ENCODE results near the gene ANO1. TPM values are rescaled to one million over a fixed set of nuclear protein-coding genes. Genes with fewer than 3 reads are reported as not detected.

ANO1 gene
- total and polyA plus RNA-seq, 2 donors: 10.4 to 15.0 TPM

DNA sequence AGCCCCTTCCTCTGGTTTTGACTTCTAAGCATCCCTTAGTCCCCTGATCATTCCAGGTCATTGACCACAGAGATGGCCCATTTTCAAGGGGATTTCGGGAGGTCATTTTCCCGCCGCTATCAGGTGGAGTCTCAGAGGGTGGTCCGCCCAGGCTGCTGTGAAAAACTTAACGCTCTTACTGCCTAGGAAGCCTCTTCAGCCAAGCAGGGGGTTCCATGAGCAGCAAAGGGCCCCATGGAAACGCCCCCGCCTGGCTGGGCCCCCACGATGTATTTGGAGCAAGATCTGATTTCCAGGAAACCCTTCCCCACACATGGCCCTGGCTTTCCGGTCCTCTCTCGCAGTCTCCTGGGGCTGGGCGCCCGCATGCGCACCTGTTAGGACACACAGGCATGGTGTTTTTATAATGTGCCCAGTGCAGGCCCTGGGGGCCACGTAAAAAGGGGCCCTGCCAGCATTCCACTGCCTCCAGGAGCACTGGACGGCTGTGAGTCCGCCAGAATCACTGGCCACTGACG lies 32.5 kb downstream of the ANO1 start:
- 82% methylated on average over 17 of the region's 17 CpGs for WGBS
- no peak for DNase-seq (ENCODE audit: extremely low spot score)
- H3K36me3 ChIP-seq (ENCODE audit: insufficient read depth): no peaks in the 10 kb centered on the region
- H3K4me3 ChIP-seq (ENCODE audit: low read depth, low read length): no peak overlapping the region
- no peaks in the 10 kb centered on the region for H3K4me1 ChIP-seq (ENCODE audit: insufficient read depth)
- H3K27ac ChIP-seq (ENCODE audit: low read depth): no peak overlapping the region

GRCh38 chr11:70111269-70112016 lies 33.3 kb downstream of the ANO1 start:
- no peak for DNase-seq (ENCODE audit: extremely low spot score)
- H3K4me1 ChIP-seq (ENCODE audit: insufficient read depth): no peaks in the 10 kb centered on the region

DNA sequence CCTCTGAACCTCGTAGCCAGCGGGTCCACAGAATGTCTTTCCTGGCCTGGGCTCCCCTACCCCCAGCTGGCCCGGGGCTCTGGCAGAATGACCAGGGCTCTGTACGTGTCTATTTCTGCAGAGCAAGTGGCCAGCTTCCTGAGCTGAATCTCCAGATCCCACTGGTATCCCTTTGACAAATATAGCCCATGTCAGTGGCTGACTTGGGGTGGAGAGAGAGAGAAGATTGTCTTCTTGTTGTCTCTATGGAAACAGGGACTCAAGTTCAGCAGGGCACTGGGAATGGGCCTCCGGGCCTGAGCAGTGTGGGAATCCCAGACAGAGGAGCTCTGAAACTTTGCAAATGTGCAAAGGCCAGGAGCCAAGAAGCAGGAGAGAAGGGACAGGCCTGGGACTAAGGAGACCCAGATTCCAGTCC lies 33.9 kb downstream of the ANO1 start:
- Histone ChIP-seq H3K27ac (ENCODE audit: low read depth) (no peak overlapping the region), H3K36me3 (ENCODE audit: insufficient read depth) (no peaks in the 10 kb centered on the region), H3K4me1 (ENCODE audit: insufficient read depth) (no peaks in the 10 kb centered on the region), H3K4me3 (ENCODE audit: low read depth, low read length) (no peak overlapping the region)
- WGBS: 35% methylated on average over 5 of the region's 5 CpGs
- DNase-seq (ENCODE audit: extremely low spot score): no peak

More at GRCh38 chr11:70111269-70112016, 33.3 kb downstream of the ANO1 start:
- H3K4me3 ChIP-seq (ENCODE audit: low read depth, low read length): no peak overlapping the region
- WGBS: 56% methylated on average over 29 of the region's 29 CpGs
- H3K27ac ChIP-seq (ENCODE audit: low read depth): no peak overlapping the region
- H3K36me3 ChIP-seq (ENCODE audit: insufficient read depth): no peaks in the 10 kb centered on the region

- no peak for DNase-seq (ENCODE audit: extremely low spot score)
- Histone ChIP-seq H3K4me1 (ENCODE audit: insufficient read depth) (no peaks in the 10 kb centered on the region), H3K27ac (ENCODE audit: low read depth) (no peak overlapping the region), H3K36me3 (ENCODE audit: insufficient read depth) (no peaks in the 10 kb centered on the region), H3K4me3 (ENCODE audit: low read depth, low read length) (no peak overlapping the region)
- WGBS: 92% methylated on average over 5 of the region's 5 CpGs
Measured at GRCh38 chr11:70113801-70114200, 35.7 kb downstream of the ANO1 start.

- 94% methylated on average over 8 of the region's 8 CpGs for WGBS
- H3K27ac ChIP-seq (ENCODE audit: low read depth): no peak overlapping the region
Measured at GRCh38 chr11:70115778-70116177, 37.7 kb downstream of the ANO1 start.

GRCh38 chr11:70116386-70117065 lies 38.4 kb downstream of the ANO1 start:
- no peak for DNase-seq (ENCODE audit: extremely low spot score)
- Histone ChIP-seq H3K36me3 (ENCODE audit: insufficient read depth) (no peaks in the 10 kb centered on the region), H3K27ac (ENCODE audit: low read depth) (no peak overlapping the region), H3K4me3 (ENCODE audit: low read depth, low read length) (no peak overlapping the region), H3K4me1 (ENCODE audit: insufficient read depth) (no peaks in the 10 kb centered on the region)
- 93% methylated on average over 19 of the region's 19 CpGs for WGBS

More at GRCh38 chr11:70115778-70116177, 37.7 kb downstream of the ANO1 start:
- no peak overlapping the region for H3K4me3 ChIP-seq (ENCODE audit: low read depth, low read length)
- H3K4me1 ChIP-seq (ENCODE audit: insufficient read depth): no peaks in the 10 kb centered on the region
- DNase-seq (ENCODE audit: extremely low spot score): no peak
- H3K36me3 ChIP-seq (ENCODE audit: insufficient read depth): no peaks in the 10 kb centered on the region

DNA sequence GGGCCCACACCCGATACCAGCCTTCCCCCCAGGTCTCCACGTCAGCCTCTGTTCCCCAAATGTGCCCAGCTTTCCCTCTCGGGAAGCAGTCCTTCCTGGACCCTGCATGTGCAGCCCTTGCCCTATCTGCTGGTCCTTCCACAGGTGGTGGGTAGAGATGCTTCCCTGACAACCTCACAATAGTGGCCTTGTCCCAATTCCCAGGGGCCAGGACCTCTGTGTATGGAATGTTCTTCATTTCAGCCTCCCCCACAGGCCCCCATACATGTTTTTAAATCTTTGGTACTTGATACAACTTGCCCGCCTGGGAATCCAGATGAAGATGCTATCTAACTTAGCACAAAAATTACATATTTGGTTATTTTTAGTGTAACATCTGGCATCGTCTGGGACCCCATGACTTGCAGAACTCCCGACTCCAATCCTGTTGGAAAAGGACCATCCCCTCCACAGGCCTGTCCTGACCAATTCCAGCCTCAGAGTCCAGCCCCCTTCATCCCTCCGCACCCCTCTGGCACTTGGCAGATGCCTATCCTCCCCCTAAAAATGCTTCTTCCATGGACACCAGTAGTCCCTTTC lies 39.5 kb downstream of the ANO1 start:
- no peaks in the 10 kb centered on the region for H3K36me3 ChIP-seq (ENCODE audit: insufficient read depth)
- H3K4me1 ChIP-seq (ENCODE audit: insufficient read depth): no peaks in the 10 kb centered on the region
- no peak overlapping the region for H3K27ac ChIP-seq (ENCODE audit: low read depth)
- no peak for DNase-seq (ENCODE audit: extremely low spot score)
- H3K4me3 ChIP-seq (ENCODE audit: low read depth, low read length): no peak overlapping the region
- WGBS: 80% methylated on average over 7 of the region's 7 CpGs

DNA sequence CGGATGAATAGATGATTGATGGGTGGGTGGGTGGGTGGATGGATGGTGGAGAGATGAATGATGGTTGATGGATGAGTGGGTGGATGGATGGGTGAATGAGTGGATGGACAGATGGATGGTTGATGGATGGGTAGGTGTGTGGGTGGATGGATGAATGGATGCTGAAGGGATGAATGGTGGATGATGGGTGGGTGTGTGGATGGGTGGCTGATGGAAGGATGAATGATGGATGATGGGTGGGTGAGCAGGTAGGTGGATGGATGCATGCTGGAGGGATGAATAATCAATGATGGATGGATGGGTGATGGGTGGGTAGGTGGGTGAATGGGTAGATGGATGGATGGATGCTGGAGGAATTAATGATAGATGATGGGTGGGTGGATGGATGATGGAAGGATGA lies 40.5 kb downstream of the ANO1 start:
- 96% methylated on average over 1 of the region's 1 CpG for WGBS
- DNase-seq (ENCODE audit: extremely low spot score): no peak
- H3K27ac ChIP-seq (ENCODE audit: low read depth): no peak overlapping the region
- H3K4me3 ChIP-seq (ENCODE audit: low read depth, low read length): no peak overlapping the region
- no peaks in the 10 kb centered on the region for H3K36me3 ChIP-seq (ENCODE audit: insufficient read depth)
- no peaks in the 10 kb centered on the region for H3K4me1 ChIP-seq (ENCODE audit: insufficient read depth)

GRCh38 chr11:70119502-70119901 lies 41.4 kb downstream of the ANO1 start:
- Histone ChIP-seq H3K36me3 (ENCODE audit: insufficient read depth) (no peaks in the 10 kb centered on the region), H3K27ac (ENCODE audit: low read depth) (no peak overlapping the region), H3K4me1 (ENCODE audit: insufficient read depth) (no peaks in the 10 kb centered on the region), H3K4me3 (ENCODE audit: low read depth, low read length) (no peak overlapping the region)
- no peak for DNase-seq (ENCODE audit: extremely low spot score)
- WGBS: 97% methylated on average over 2 of the region's 2 CpGs

DNA sequence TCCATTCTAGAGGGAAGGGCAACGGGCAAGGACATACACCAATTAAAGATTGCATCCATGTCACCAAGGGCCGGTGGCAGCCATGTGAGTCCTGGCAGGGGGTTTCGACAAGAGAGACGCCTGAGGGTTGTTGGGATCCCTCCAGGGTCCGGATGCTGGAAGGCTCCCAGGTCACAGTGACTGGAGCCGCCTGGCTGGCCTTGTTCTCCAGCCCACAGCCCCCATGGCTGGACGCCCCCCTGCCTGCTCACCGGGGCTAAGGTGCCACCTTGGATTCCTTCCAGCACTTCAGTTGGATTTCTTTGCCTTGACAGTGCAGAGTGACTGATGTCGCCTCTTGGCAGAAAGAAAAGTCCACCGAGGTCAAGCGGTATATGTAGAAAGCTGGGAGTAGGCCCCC lies 42.6 kb downstream of the ANO1 start:
- DNase-seq (ENCODE audit: extremely low spot score): no peak
- Histone ChIP-seq H3K27ac (ENCODE audit: low read depth) (no peak overlapping the region), H3K36me3 (ENCODE audit: insufficient read depth) (no peaks in the 10 kb centered on the region), H3K4me1 (ENCODE audit: insufficient read depth) (no peaks in the 10 kb centered on the region), H3K4me3 (ENCODE audit: low read depth, low read length) (no peak overlapping the region)
- 87% methylated on average over 11 of the region's 11 CpGs for WGBS

- no peak for DNase-seq (ENCODE audit: extremely low spot score)
- Histone ChIP-seq H3K4me3 (ENCODE audit: low read depth, low read length) (no peak overlapping the region), H3K36me3 (ENCODE audit: insufficient read depth) (no peaks in the 10 kb centered on the region), H3K4me1 (ENCODE audit: insufficient read depth) (no peaks in the 10 kb centered on the region), H3K27ac (ENCODE audit: low read depth) (no peak overlapping the region)
- WGBS: 81% methylated on average over 14 of the region's 14 CpGs
Measured at GRCh38 chr11:70122490-70123198, 44.5 kb downstream of the ANO1 start.

GRCh38 chr11:70123711-70124110 lies 45.6 kb downstream of the ANO1 start:
- DNase-seq (ENCODE audit: extremely low spot score): no peak
- 76% methylated on average over 4 of the region's 4 CpGs for WGBS
- no peaks in the 10 kb centered on the region for H3K36me3 ChIP-seq (ENCODE audit: insufficient read depth)
- no peak overlapping the region for H3K4me3 ChIP-seq (ENCODE audit: low read depth, low read length)
- no peaks in the 10 kb centered on the region for H3K4me1 ChIP-seq (ENCODE audit: insufficient read depth)
- no peak overlapping the region for H3K27ac ChIP-seq (ENCODE audit: low read depth)

GRCh38 chr11:70124321-70125000 lies 46.3 kb downstream of the ANO1 start:
- Histone ChIP-seq H3K27ac (ENCODE audit: low read depth) (no peak overlapping the region), H3K4me1 (ENCODE audit: insufficient read depth) (no peaks in the 10 kb centered on the region), H3K4me3 (ENCODE audit: low read depth, low read length) (no peak overlapping the region), H3K36me3 (ENCODE audit: insufficient read depth) (no peaks in the 10 kb centered on the region)
- no peak for DNase-seq (ENCODE audit: extremely low spot score)
- WGBS: 74% methylated on average over 21 of the region's 21 CpGs

Data from urinary bladder (tissue), 4 donors.